UCSD-AML1 (cell line): ENCODE results near the gene PHLPP1.

Experiments used
- DNase-seq: peaks from one replicate; lab custom pipeline; 2025; ENCODE audit not compliant: unreplicated experiment; lab: John Stamatoyannopoulos, UW

The PHLPP1 gene

DNA sequence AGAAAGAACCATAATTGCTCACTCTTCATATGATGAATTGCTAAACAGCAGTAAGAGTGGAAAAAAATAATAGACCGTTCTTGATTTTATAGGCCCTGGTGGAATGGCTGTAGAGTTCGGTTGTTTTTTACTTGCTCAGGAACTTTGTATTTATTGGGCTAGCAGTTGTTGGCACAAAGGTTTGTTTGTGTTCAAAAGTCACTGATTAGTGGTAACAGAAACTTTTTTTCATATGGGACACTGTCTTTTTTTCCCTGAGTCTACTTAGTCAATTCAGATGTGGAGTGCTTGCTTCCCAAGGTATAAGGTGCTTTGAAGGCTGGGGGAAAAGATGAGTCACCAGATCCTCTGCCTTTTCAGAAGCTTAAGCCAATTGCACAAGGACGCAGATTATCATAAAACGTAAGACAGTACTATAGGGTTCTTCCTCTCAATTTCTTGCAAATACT, 25.8 kb downstream of the PHLPP1 start:
- DNase-seq, result no peak

DNA sequence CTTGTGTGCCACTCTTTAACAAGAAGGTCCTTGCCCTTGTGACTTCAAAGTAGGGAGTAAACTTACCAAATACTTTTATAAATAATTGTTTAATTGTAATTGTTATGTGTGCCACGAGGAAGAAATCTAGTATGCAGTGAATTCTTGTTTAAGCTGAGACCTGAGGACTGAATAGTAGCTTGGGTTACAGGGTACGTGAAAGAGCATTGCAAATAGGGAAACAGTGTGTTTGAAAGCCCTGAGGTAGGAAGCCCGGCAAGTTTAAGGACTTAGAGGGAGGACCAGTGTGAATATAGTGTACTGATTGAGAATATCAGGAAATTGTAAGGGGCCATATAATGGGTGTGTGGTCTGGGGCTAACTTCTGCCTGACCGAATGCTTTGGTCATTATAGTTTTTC, 26.2 kb downstream of the PHLPP1 start:
- DNase-seq, result no peak

DNA sequence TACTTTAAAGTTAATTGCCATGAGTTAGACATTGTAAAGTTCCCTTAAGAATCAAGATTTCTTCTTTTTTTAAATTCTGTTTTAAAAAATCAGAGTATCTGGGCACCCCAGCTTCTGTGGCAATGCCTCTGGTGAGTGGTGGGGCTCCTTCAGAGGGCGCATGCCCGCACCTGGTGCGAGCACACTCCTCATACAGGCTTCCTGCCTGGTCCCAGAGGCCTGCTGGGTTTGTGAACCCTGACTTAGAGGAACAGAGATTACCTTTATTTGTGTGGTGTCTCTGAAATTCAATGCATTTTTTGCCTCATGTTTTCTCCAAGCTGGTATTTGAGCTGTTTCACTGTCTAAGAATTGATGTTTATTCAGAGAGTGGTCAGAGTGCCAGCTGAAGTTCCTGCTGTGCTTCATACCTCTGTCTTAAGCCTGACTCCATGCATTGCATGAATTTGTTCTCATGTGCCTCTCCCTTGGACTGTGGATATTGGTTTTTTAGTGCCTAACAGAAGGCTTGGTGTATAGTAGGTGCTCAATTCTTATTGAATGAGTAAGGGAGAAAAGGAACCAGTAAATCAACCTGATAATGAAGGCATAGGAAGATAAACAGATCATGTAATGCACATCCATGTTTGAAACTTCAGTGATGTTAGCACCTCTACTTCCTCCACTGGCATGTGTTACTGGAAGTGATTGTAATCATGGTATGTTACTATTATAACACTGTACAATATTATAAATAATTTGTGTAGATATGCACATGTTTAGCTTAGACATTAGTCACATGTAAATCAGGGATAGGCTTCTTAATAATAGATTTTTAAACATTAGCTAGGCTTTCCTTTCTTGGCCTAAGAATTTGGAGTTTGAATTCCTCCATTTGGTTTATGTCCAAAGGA, 29.0 kb downstream of the PHLPP1 start:
- no peak for DNase-seq

DNA sequence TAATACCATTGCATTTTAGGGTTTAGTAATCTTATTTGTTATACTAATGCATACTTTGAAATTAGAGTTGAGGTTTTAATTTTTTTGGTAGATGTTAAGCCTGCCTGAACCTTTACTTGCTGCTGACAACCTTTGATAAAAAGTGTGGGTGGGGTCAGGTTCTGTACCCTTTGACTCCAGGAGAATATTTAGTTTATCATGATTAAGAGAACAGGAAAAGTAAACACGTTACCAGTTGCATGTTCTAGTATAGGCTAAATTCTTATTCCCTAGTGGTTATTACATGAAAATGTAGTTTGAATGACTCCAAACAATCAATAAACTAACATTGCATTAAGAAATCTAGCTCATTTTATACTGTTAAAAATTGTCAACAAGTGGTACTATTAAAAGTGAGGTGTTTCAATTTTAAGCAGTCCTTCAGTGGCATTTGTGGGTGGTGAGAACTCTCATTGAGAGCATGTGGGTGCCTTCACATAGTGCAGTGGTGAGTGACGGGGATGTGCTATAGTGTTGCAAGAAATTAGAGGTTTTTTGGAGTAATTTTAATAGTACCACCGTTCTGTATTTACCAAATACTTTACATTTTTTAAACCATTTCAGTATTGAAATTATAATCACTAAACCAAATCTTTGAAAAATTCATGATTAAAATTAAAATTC, 29.9 kb downstream of the PHLPP1 start:
- no peak for DNase-seq

DNA sequence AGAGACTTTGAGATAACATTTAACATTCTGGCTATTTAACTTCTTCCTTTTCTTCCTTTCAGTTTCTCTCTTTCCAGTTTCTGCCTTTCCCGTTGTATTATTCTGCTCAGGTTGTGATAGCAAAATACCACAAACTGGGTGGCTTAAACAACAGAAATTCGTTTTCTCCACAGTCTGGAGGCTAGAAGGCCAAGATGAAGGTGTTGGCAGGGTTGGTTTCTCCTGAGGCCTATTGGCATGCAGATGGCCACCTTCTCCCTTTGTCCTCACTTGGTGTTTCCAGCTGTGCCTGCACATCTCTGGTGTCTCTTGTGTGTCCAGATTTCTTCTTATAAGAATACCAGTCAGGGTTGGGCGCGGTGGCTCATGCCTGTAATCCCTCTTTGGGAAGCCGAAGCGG, 34.0 kb downstream of the PHLPP1 start:
- no peak for DNase-seq

DNA sequence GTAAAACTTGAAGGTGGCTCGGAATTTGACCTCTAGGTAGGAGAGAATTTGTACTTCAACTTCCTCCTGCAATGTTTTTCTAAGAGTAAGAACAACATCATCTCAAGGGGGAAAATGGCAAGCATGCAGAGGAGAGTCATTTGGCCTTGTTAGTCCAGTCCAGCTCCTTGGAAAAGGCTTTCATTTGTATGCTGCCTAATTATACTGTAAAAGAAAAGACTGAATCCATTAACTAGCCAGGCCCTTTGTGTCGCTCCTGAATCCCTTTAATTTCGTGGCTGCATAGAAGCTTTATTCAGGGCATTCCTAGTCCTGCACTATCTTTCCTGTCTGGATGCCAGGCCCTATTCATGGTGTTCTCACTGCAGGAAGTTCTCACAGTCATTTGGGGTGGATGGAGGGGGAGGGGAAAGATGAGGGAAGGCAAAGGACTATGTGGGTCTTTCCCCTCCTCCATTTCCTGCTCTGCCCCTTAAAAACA, 36.0 kb downstream of the PHLPP1 start:
- no peak for DNase-seq

DNA sequence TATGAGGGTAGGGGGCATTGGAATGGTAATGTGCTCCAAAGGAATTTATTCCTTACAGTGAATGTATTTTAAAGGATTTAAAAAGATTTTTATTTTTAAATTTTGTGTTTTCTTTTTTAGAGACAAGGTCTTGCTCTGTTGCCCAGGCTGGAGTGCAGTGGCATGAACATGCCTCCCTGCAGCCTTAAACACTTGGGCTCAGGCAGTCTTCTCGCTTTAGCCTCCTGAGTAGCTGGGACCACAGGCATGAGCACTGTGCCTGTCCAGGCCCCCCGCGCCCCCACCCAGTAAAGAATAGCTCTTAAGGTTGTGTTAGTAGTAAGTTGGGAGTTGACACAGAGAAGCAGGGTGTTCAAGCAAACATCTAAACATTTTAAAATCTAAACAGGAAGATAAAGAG, 36.6 kb downstream of the PHLPP1 start:
- no peak for DNase-seq

DNA sequence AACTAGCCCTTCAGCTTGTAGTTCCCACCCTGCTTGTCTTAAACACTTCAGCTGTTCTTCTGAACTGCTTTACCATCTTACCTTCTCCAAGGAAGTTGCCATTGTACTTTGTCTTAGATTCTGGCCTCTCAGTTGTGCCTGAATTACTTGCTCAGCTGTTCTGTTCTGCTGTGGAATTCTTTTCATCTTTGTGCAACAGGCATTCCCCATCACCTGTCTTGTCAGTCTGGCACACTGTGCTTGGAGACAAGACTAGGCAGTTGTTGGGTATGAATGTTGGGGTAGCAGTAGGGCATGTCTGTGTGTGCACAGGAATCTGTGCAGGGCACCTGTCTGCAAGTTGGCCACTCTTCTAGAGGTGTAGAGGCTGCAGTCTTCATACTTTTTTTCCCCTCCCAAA, 38.7 kb downstream of the PHLPP1 start:
- DNase-seq, result no peak

DNA sequence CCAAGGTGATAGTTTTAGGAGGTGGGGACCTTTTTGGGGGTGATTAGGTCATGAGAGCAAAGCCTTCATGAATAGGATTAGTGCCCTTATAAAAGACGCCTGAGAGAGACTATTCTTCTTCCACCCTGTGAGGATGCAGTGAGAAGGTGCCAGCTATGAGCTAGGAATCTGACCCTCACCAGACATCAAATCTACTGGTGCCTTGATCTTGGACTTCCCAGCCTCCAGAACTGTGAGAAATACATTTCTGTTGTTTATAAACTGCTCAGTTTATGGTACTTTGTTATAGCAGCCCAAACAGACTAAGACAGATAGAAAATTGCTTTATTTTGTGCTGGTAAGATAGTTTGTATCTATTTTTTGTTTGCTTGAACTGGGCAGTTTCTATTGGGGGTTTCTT, 40.1 kb downstream of the PHLPP1 start:
- DNase-seq, result no peak

DNA sequence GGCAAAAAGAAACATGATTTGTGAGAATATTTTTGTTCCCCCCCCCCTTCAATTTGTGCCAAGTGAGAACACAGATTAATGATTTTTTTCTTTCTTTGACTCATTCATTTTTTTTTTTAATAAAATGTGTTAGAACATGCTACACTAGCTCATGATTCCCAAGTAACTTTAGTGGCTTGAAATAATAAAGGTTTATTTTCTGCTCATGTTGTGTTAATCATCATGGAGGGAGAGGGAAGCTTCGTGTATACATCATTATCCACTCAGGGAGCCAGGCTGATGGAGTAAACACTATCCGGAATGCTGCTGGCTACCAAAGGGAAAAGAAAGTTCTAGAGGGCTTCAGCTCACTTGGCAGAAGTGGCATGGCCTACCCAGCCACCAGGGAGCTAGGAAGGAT, 40.6 kb downstream of the PHLPP1 start:
- DNase-seq, result no peak

DNA sequence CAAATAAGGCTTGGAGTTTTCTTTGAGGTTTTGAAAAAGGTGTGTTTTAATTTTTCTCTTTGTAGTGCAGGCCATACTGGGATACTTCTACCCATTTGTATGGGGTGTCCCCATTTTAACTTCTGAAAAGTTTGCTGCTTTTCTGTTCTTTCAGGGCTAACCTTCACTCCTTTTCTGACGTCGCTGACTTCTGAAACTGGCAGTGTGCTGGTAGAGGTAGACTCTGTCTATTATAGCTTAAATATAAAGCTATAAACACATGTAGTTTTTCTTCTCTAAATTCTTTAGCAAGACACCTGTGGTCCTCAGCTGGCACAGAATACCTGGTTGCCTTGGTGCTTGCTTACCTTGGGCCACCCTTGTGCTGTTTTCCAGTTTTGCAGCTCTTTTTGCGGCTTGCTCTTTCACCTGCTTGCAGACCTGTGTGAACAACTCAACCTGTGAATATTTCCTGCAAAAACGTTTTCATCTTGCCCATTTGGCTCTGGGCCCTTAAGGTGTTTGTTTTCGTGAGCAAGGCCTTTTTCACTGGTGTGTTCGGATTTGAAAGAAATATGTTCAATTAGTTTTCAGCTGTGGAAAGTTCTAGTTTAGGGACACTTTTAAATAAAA, 42.2 kb downstream of the PHLPP1 start:
- no peak for DNase-seq

DNA sequence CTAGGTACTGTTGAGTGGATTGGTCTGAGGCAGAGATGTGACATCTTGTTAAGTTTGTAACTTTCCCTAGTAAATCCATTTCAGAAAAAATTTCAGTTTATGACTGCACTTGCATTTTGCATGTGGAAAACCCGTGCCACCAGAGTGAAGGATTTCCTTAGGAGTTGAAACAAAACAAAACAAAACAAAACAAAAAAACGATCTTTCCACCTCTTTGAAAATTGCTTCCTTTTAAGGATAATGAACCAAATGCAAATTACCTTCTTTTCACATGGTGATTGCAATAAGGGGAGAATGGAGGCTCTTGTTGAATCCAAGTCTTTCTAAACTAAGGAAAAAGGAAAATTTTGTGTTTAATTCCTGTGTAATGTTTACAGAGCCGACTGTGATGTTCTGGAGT, 43.2 kb downstream of the PHLPP1 start:
- DNase-seq, result no peak

DNA sequence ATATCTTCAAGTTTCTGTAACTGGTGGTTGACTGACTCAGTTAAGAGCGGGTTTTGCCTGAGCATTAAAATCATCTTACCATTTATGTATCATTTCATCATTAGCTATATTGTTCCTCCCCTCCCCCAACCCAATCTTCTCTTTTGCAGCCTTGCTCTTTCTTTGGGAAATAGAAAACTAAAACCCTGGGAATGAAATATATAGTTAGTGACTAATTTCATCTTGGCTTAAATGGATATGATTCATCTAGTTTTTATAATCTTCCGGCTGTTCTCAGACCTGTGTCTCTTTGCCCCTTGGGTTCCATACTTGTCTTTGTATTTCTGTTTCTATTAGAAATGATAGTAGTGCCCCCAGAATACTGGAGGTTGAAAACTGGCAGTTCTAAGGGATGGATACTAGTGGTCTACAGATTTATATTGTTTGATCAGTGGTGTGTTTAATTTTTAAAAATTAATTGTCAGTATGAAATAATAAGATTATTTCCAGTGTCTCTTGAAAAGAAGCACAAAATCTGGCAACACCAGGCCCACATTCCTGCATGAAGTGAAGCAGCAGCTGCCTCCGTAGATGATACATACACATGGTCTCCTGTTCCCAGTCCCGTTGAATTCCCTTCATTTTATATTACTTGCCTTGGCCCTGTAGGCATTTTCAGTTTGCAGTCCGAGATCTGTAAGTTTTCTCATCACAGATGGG, 44.5 kb downstream of the PHLPP1 start:
- no peak for DNase-seq

DNA sequence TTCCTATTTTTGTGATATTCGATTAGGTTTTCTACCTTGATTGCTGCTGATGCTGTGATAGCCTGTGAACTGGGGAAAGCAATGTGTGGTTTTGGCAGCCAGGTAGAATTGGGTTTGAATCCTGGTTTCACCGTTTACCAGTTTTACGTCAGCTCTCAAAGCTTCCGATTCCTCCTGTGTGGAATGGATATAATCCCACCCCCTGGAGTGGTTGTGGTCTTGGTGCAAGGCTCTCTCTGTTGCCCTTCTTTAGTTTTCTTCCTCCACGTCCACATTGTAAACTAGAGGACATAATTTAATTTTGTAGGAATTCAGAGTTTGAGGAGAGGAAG, 45.0 kb downstream of the PHLPP1 start:
- DNase-seq, result no peak

DNA sequence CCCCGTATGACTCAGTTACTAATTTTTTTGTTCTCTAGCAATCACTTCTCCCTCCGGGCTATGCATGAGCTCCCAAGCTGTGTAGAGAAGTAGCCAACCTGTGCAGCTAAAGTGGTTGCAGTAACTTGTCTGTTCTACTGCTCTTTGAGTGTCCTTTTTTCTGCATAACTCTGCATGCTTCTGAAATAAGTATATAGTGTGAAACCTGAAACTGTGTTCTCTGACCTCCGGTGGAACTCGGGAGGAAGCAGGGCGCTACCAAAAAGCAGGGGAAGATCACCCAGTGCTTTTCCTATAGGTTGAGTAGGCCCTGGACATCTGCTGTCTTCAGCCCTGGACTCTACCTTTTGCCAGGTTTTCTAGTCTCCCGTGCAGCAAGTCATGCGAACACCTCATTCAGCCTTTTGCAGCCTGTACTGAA, 47.8 kb downstream of the PHLPP1 start:
- no peak for DNase-seq

DNA sequence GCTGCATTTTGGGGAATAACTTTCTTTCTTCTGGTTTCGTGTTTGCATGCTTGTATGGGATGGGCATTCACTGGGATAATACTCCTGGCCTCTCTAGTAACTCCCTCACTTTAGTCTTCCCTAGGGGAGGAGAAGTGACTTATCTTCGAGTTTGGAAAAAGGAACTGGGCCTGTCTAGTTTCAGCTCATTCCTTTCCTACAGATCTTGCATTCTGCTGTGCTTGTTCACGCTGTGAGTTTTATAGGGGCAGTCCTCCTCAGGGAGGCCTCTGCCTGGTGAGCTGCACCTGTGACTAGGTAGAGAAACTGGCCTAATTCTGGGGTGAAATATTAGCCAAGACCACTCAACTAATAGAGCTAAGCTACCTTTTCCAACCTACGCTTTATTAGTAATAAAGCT, 50.9 kb downstream of the PHLPP1 start:
- no peak for DNase-seq

DNA sequence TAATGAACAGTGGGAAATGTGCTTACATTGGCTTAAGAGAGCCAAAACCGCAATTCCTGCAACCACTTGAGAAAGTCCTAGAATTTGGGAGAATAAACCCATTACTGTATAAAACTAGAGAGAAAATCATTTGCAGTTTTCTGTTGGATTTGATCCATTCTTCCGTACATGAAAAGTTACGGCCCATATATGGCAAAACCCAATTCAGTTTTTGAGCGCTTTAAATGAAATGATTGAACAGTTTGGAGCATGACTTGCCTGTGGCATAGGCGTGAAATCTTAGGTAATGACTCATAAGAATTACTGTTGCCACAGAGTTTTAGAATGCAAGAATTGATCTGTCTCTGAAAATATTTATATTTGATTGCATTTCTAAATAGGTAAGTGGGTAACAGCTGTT, 52.0 kb downstream of the PHLPP1 start:
- no peak for DNase-seq

DNA sequence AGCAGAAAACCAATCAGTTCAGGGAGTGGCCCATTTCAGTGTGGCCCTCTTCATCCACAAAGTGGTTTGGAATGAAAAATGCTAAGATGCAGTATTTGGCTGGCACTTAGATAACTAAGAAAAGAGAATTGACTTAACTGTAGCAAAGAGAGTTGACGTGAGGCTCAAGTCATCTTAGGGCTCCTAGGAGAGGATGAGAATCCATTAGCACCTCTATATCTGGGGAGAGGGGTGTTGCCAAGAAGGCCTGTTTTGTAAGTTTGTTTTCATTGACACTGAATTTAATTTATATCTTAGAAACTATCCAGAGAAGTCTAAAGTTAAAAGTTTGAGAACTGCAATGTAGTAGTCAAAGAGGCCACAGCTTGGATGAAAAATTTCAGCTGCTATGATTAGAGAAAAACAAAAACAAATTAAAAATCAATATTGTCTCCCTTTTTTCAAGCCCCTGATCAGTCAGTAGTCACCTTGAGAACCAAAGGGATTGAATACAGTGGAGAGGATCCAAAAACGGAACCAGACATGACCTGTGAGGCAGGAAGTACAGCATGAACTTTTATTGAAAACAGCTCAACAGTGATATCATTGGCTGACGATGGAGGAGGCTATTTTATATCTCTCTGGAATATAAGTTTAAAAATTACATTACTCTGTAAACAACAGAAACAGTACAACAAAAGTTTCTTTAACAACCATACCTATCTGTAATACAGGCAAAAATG, 52.7 kb downstream of the PHLPP1 start:
- no peak for DNase-seq

DNA sequence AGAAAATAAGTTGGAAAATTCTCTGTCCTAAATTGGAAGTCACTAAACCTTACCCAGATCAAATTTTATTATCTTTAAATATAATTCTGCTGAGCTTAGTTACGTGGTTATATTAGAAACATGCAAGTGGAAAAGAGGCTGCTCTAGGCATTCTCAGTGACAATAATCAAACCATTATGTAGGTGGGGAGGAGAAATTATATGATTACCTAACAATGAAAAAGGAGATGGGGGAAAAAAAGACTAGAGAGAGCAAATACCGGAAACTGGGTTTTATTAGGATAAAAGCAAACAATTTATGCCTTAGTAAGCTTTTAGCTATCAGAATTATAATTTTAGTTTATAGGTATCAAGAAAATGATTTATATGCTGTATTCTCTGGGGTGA, 53.2 kb downstream of the PHLPP1 start:
- DNase-seq, result no peak

DNA sequence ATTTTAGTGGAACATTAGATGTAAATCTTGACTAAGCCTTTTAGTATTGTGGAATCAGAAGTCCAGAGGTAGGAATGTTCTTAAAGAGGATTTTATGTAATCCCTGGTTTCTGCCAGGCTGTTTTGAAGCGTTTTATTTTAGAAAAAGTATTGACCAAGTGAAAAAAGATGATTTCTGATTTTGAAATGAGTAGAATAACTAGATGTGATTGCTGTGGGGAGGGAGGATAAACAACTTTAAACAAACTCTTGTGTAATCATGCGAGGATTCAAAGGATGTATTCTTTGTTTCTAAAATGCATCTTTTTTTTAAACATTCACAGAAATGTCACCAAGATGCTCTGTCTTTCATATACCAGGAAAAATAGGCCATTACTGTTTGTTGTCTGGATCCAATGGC, 53.9 kb downstream of the PHLPP1 start:
- DNase-seq, result no peak
